ENCODE results near the gene ESRRG. TPM values are rescaled to one million over a fixed set of nuclear protein-coding genes. Genes with fewer than 3 reads are reported as not detected.
A peak's percentile ranks its signal among the peaks of the same experiment; 100 is the strongest.

The ESRRG gene
- total and polyA plus RNA-seq, 10 donors = 0.29 to 11.9 (median 2.2) TPM

DNA sequence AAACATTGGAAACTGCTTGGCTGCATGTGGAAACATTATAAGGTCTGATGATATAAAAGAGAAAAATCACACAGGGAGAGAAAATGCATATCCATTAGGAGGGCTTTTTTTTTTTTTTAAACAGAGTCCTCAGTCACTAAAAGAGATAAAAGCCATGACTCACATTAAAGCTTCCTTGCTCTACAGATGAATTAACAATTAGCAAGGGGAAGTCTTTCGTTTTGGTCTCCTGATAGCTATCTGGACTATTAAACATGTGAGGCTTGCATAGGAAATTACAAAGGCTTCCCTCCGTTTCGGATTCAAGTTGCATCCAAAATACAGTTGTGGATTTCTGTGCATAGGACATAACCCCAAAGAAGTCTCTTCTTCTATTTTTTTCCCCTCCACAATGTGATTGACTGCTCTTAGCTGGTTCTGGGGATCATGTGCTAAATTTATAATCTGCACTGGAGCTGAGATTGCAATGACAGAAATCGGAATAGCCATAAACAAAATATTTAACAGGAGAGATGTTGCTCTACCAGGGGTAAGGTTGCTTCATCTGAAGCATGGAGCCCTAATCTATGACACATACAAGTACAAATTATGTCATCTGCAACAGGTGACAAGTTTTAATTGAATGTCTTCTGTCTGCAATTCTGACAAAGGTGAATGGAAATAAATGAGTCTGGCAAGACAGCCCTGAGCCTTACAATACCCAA, 146.8 kb downstream of the ESRRG start:
- DNase-seq = no peak
- Histone ChIP-seq H3K4me3 (no peak overlapping the region), H3K9me3 (no peaks in the 10 kb centered on the region), H3K27ac (no peak overlapping the region), H3K36me3 (no peaks in the 10 kb centered on the region), H3K4me1 (no peaks in the 10 kb centered on the region), H3K27me3 (replicated peaks in 1 of 7) (no peaks in the 10 kb centered on the region)
- intact Hi-C loops (cut with DNase I; ENCODE audit: low total_unique reads) = no loop called here
- TF ChIP-seq POLR2A (IDR thresholded peaks at IDR 0.05) = no peak
- TF ChIP-seq, protein P1, sequence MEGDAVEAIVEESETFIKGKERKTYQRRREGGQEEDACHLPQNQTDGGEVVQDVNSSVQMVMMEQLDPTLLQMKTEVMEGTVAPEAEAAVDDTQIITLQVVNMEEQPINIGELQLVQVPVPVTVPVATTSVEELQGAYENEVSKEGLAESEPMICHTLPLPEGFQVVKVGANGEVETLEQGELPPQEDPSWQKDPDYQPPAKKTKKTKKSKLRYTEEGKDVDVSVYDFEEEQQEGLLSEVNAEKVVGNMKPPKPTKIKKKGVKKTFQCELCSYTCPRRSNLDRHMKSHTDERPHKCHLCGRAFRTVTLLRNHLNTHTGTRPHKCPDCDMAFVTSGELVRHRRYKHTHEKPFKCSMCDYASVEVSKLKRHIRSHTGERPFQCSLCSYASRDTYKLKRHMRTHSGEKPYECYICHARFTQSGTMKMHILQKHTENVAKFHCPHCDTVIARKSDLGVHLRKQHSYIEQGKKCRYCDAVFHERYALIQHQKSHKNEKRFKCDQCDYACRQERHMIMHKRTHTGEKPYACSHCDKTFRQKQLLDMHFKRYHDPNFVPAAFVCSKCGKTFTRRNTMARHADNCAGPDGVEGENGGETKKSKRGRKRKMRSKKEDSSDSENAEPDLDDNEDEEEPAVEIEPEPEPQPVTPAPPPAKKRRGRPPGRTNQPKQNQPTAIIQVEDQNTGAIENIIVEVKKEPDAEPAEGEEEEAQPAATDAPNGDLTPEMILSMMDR (IDR thresholded peaks at IDR 0.05 in 8 of 11, conservative IDR thresholded peaks at IDR 0.05 in 3 of 11) = no peak
- no peak for TF ChIP-seq POLR2AphosphoS5 (IDR thresholded peaks at IDR 0.05)
- 49 to 67% (median 58%) methylated on average over 4 of the region's 4 CpGs for WGBS, 5 donors

DNA sequence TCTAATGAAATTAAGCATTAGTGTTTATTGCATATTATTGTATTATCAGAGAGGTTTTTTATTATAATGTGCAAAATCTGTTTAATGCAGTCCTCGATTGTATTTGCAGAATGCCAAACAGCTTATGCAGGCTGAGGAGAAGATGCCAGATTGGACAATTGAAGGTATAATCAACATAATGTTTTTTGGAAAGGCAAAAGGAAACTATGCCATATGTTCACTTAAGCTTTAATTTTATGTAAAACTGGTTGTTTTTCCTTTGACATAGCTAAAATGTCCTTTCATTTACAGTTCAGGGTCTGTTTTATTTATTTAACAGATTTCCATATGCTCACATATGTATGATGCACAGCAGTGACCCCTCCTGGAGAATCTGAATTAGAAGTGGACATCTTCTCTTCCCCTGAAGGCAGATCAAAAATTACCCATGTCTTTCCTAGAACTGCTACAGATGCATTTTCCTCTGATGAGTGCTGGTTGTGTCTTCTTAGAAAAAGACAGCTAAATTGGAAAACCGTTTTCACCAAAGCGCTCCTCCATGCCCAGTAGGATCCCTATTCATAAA, 156.5 kb downstream of the ESRRG start:
- Histone ChIP-seq H3K27me3 (replicated peaks in 1 of 7) (no peaks in the 10 kb centered on the region), H3K4me3 (no peak overlapping the region), H3K27ac (no peak overlapping the region), H3K36me3 (no peaks in the 10 kb centered on the region), H3K4me1 (no peaks in the 10 kb centered on the region), H3K9me3 (no peaks in the 10 kb centered on the region)
- intact Hi-C loops (cut with DNase I; ENCODE audit: low total_unique reads) = no loop called here
- TF ChIP-seq, protein P1 (IDR thresholded peaks at IDR 0.05 in 8 of 11, conservative IDR thresholded peaks at IDR 0.05 in 3 of 11) = peak in 4 of 11 experiments; percentile 10 to 34 (median 15)
- no peak for TF ChIP-seq POLR2AphosphoS5 (IDR thresholded peaks at IDR 0.05)
- no peak for DNase-seq
- 36 to 80% (median 67%) methylated on average over 3 of the region's 3 CpGs for whole genome bisulfite sequencing, 5 donors

DNA sequence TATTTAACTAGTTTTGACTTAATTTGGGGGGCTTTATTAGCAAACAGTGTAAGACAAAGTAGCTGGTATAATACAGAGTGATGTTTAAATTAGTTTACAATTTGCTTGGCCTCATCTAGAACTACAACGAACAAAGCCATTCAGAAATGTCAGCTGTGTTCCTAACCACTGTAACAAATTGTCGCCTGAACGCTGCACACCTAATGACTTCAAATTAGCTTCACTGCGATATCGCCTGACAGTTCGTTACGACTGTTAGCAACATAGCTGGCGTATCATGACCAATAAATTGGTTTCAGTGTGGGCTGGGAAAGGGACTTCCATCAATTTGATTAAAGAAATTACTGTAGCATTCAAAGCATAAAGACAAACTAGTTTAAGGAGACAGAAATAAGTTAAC, 160.1 kb downstream of the ESRRG start:
- intact Hi-C loops (cut with DNase I; ENCODE audit: low total_unique reads) = no loop called here
- Histone ChIP-seq H3K36me3 (no peaks in the 10 kb centered on the region), H3K9me3 (no peaks in the 10 kb centered on the region), H3K27me3 (replicated peaks in 1 of 7) (no peaks in the 10 kb centered on the region), H3K27ac (no peak overlapping the region), H3K4me1 (no peaks in the 10 kb centered on the region), H3K4me3 (no peak overlapping the region)
- WGBS, 5 donors = 89 to 92% (median 90%) methylated on average over 8 of the region's 8 CpGs
- TF ChIP-seq POLR2AphosphoS5 (IDR thresholded peaks at IDR 0.05) (no peak), POLR2A (IDR thresholded peaks at IDR 0.05) (no peak)
- TF ChIP-seq, protein P1 (IDR thresholded peaks at IDR 0.05 in 8 of 11, conservative IDR thresholded peaks at IDR 0.05 in 3 of 11) = no peak
- DNase-seq = no peak

DNA sequence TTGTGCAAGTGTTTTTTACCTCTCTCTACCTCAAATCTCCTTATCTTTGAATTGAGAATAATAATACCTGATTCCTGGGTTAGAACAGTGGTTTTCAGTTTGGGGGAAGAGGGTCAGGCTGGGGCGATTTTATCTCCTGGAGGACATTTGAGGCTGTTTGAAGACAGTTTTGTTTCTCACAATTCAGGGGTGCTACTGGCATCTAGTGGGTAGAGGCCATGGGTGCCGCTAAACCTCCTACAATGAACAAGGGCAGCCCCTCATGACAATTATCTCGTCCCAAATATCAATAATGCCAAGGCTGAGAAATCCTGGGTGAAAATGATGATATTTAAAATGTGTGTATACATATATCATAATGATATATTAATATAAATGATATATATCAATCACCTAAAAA, 160.8 kb downstream of the ESRRG start:
- H3K4me3 ChIP-seq = no peak overlapping the region
- H3K9me3 ChIP-seq = no peaks in the 10 kb centered on the region
- H3K36me3 ChIP-seq = no peaks in the 10 kb centered on the region
- H3K27me3 ChIP-seq (replicated peaks in 1 of 7) = no peaks in the 10 kb centered on the region
- intact Hi-C loops (cut with DNase I; ENCODE audit: low total_unique reads) = no loop called here
- TF ChIP-seq, protein P1 (IDR thresholded peaks at IDR 0.05 in 8 of 11, conservative IDR thresholded peaks at IDR 0.05 in 3 of 11) = no peak
- TF ChIP-seq POLR2AphosphoS5 (IDR thresholded peaks at IDR 0.05) (no peak), POLR2A (IDR thresholded peaks at IDR 0.05) (no peak)
- no peaks in the 10 kb centered on the region for H3K4me1 ChIP-seq
- WGBS, 5 donors = 61 to 71% (median 66%) methylated on average over 3 of the region's 3 CpGs
- no peak for DNase-seq
- no peak overlapping the region for H3K27ac ChIP-seq
